GM21528 (cell line): ENCODE data around the gene SMIM10L1.

Experiments
- ATAC-seq: cut with Tn5 transposase; IDR thresholded peaks from one replicate; pipeline ENCODE4 v1.9.1; 2021; ENCODE audit warnings: mild to moderate bottlenecking, moderate library complexity; ENCODE audit not compliant: unreplicated experiment, low FRiP score

Gene SMIM10L1

DNA sequence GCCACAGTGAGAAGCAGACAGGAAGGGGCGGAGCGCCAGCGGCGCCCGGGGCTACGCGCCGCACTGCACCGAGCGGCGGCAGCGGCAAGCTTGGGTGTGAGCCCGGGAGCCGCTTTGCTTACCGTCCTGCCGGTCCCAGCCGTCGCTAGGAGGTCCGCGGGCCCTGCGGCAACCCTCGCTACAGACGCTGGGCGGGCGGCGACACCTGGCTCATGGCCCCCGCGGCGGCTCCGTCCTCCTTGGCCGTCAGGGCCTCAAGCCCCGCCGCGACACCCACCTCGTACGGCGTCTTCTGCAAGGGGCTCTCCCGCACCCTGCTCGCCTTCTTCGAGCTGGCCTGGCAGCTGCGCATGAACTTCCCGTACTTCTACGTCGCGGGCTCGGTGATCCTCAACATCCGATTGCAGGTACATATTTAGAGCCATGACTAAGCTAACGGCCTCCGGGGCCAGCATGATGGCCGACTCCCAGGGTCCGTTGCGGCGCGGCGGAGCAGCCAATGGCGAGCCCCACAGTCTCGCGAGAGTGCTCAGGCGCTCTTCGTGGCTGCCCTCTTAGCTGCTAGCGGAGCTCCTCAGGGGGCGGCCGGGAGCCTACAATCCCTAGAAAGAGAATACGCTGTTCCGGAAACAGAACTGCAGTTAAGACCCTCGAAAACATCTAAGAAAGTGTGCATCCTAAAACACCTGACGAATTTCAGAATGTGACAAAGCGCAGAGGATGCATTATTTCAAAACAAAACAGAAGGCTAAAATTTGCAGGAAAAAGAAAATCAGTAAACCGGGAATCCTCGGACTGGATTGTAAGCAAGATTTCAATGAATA, at the start of gene SMIM10L1:
Gene SMIM10L1 (plus strand): TSS at position 50 of the 824 bp plus-strand sequence. CDS start 163 bp downstream, at position 213.
- ATAC-seq = peak; percentile 98

GRCh38 chr12:11130382-11130781, 40.6 kb upstream of the SMIM10L1 start:
- ATAC-seq = no peak

- no peak for ATAC-seq
These were observed 40.0 kb upstream of the SMIM10L1 start for GRCh38 chr12:11130999-11131398.

GRCh38 chr12:11133162-11133561, 37.8 kb upstream of the SMIM10L1 start:
- ATAC-seq = no peak

- ATAC-seq = no peak
These were observed 37.2 kb upstream of the SMIM10L1 start for GRCh38 chr12:11133816-11134215.

- no peak for ATAC-seq
These were observed 36.7 kb upstream of the SMIM10L1 start, which contains the start of gene TAS2R30 for GRCh38 chr12:11134305-11134704. Gene TAS2R30 (minus strand): TSS chr12:11134644. CDS start chr12:11134244, 400 bp downstream.

DNA sequence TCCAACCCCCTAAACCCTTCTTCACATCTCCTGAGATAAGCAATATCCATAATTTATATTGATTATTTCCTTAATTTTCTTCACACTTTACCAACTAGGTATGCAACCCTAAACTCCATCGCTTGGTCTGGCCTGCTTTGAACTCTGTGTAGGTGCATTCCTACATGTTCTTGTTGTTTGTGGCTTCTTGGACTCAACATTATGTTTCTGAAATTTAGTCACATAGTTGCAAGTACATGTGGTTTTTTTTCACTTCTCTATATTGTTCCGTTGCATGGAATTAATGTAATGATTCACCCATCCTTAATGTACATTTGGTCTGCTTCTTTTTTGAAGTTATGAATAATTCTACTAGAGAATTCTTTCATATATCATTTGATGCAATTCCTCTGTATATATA, 34.9 kb upstream of the SMIM10L1 start:
- ATAC-seq = no peak

- ATAC-seq = no peak
These were observed 27.6 kb upstream of the SMIM10L1 start for GRCh38 chr12:11143352-11143751.

GRCh38 chr12:11144297-11144696, 26.7 kb upstream of the SMIM10L1 start:
- no peak for ATAC-seq

- no peak for ATAC-seq
These were observed 23.6 kb upstream of the SMIM10L1 start for GRCh38 chr12:11147420-11147819.

- no peak for ATAC-seq
These were observed 20.2 kb upstream of the SMIM10L1 start for GRCh38 chr12:11150832-11151231.

DNA sequence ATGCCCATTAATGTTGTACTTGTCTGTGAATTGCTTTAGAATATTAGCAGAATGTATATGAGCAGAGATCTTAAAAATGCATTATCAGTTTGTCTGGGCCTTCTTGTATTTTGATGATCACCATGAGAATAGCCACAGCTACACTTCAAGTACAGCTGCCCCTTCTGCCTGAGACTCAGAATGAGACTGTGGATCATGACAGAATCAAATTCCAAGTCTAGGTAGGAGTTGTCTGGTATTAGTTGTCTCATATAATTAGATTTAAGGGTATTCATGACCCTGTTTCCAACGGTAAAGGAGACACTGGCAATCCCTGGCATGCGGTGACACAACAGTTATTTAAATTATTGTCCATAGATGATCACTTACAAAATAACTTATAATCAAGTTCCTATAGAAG, 18.3 kb upstream of the SMIM10L1 start:
- no peak for ATAC-seq

DNA sequence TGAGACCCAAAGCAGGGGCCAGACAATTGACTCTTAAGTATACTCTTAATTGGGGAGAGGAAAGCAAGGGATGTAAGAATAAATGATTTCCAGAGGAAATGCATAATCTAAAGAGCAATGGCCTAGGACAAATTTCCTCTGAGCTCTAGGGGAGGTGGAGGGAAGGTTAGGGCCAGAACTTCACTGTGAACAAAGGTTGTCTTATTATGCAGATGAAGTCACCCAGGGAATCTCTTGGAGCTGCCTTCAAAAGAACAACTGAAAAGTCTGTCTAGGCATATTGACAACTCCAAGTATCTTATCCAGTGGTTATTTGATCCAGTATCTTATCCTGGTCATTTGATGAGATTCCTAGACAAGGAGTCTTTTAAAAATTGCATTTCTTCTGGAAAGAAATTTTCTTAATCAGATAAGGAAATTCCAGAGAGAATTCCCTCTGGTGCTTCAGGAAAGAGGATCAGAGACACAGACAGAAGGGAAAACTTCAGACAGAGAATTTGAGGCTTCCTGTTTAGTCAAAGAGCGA, 16.5 kb upstream of the SMIM10L1 start:
- ATAC-seq = no peak

DNA sequence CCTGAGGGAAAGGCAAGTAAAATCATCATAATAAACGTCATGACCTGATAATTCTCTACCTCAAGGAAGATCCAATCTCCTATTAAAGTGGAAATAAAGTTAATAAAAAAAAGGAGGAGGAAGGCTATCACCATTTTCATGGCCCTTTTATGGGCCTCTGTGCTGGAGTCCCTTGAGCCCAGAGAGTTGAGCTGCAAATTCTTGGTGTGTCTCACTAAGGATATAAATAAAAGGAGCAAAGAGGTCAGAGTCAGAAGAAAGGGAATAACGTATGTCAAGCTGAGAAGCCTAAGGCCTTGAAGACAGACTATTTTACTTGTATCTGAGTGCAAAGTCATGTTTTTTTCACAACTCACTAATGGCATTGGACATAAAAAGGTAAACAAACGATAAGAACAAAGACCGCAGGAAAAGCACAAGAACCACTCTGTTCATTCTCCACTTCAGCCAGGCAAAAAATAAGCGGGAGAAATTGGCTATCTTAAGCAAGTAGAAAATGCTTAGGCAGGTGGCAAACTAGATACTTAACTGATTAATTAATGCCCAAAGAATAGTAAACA, 12.0 kb upstream of the SMIM10L1 start:
- ATAC-seq = no peak

- no peak for ATAC-seq
These were observed 8.5 kb upstream of the SMIM10L1 start for GRCh38 chr12:11162502-11162901.

DNA sequence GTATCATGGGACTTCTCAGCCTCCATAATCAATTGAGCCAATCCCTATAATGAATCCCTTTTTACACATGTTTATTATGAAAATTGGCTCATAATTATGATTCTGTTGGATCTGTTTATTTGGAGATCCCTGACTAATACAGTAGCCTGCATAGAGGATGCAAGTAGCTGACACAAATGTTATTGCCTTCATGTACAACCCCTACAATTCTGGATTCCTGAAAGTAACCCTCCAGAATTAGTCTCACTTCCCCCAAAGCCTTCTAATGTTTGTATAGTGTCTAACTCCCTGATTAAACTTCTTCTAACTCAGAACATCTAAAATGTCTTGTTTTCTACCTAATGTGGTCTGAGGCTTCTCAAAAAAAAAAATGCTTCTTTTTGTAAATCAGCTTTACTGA, 6.6 kb upstream of the SMIM10L1 start:
- ATAC-seq = no peak

GRCh38 chr12:11166300-11166699, 4.7 kb upstream of the SMIM10L1 start:
- no peak for ATAC-seq

GRCh38 chr12:11170810-11171144, 217 bp upstream of the SMIM10L1 start:
- ATAC-seq = no peak

- ATAC-seq = no peak
These were observed 1.1 kb downstream of the SMIM10L1 start for GRCh38 chr12:11171969-11172675.

GRCh38 chr12:11174022-11174421, 3.0 kb downstream of the SMIM10L1 start:
- no peak for ATAC-seq

GRCh38 chr12:11178250-11178649, 7.3 kb downstream of the SMIM10L1 start:
- no peak for ATAC-seq
